Activated T-cell treated with anti-CD3 and anti-CD28 coated beads, Interleukin-2, amount 50 U/mL, for 4 hours (primary cell): ENCODE measurements around the gene RASSF3. TPM values are rescaled to one million over a fixed set of nuclear protein-coding genes. Genes with fewer than 3 reads are reported as not detected.

Experiments used
- ATAC-seq, 2 donors: fragments of 200-7000 bp; cut with Tn5 transposase; one replicate each; pipeline ENCODE4 v1.10.0; 2021
- DNase-seq: peaks from one replicate; pipeline ENCODE4 v3.0.0-alpha.2; 2020
- H3K27me3 Mint-ChIP-seq: one replicate; pipeline ENCODE4 v1.8.0; 2021; ENCODE audit warnings: low read depth, mixed read lengths
- H3K36me3 Mint-ChIP-seq: one replicate; pipeline ENCODE4 v1.8.0; 2022; ENCODE audit warnings: mixed read lengths; ENCODE audit not compliant: insufficient read depth
- H3K4me1 Mint-ChIP-seq: one replicate; pipeline ENCODE4 v1.8.0; 2021; ENCODE audit warnings: low read depth, mixed read lengths
- H3K4me3 Mint-ChIP-seq: one replicate; pipeline ENCODE4 v1.8.0; 2021; ENCODE audit warnings: mild to moderate bottlenecking, moderate library complexity, mixed read lengths
- H3K9me3 Mint-ChIP-seq: one replicate; pipeline ENCODE4 v1.8.0; 2021; ENCODE audit warnings: mixed read lengths
- total RNA-seq, 3 donors: library from RNA; stranded (reverse); gene quantifications; one replicate each; pipeline ENCODE4 v1.2.1, GENCODE V29; 2021

The RASSF3 gene
- total RNA-seq, 3 donors from 2014 or later = 44.2 to 47.6 (median 46.2) TPM

DNA sequence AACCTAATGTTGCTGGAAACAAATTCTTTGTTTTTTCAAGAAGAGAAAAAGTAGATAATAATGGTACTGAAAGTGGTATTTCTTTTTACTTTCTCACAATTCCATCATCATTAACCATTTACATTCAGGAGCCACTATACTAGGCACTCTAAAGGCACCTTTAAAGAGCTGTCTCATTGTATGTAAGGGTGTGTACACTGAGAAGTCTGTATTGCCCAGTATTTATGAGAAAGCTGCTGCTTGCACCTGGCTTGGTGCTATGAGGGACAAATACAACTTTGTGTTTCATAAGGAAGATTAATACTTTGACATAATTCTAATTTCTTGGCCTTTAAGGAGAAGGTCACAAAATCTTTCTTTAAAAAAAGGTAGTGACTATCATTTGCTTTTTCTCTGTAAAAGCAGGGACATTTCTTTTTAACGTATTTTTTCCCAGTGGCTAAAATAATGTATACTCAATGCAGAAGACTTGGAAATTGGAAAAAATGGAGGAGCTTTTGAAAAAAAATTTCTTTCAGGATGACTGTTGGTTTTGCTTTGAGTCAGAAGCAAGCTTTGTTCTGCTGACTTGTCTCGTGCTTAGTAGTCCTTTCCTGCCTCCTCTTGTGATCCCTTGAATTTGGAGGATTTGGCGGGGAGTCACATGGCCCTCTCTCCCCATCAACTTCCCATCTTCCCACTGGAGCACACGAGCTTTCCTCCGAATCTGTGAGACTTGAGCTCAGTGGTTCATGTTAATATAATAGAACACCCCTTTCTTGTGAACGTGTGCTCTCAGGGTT, 50.1 kb downstream of the RASSF3 start:
- Mint-ChIP-seq H3K36me3 (peaks cover 13% of the 10 kb centered on the region), H3K4me1 (peaks cover 88% of the 10 kb centered on the region), H3K9me3 (no peaks in the 10 kb centered on the region), H3K4me3 (peak overlapping the region; percentile 16), H3K27me3 (no peaks in the 10 kb centered on the region)
- DNase-seq (no peak), ATAC-seq (peak; percentile 46 to 48)

DNA sequence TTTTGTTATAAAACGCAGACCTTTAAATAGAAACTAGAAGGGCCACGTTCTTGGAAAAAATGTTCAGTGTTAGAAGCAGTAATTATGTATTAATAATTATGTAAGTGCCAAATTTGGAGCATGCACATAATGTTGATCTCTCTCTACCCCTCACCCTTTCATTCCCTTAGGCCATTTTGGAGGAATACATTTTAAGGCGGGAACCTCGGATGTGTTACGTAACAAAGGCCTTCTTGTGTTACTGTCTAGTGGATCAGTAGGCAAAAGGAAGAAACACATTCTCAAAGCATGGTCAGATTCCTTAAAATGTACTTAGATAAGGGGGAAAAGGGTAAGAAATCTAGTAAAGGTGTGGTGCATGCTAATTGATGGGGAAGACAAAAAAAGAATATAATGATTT, 52.7 kb downstream of the RASSF3 start:
- no peaks in the 10 kb centered on the region for H3K9me3 Mint-ChIP-seq
- no peaks in the 10 kb centered on the region for H3K27me3 Mint-ChIP-seq
- ATAC-seq (no peak), DNase-seq (no peak)
- no peak overlapping the region for H3K4me3 Mint-ChIP-seq
- peaks cover 90% of the 10 kb centered on the region for H3K4me1 Mint-ChIP-seq
- H3K36me3 Mint-ChIP-seq = peaks cover 5% of the 10 kb centered on the region

DNA sequence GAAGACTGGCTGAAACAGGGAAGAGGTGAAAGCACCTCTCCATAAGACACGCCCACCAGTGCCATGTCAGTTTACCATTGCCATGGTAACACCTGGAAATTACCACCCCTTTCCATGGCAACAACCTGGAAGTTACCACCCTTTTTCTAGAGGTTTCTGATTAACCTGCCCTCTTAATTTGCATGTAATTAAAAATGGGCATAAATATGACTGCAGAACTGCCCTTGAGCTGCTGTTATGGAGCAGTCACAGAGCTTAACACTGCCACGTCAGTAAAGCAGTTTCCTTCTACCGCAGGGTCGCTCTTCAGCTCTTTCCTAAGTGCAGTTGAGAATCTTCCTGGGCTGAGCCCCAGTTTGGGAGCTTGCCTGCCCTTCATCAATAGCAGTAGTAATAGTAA, 55.2 kb downstream of the RASSF3 start:
- Mint-ChIP-seq H3K36me3 (peaks cover 3% of the 10 kb centered on the region), H3K9me3 (no peaks in the 10 kb centered on the region), H3K4me3 (peak overlapping the region; percentile 49), H3K27me3 (no peaks in the 10 kb centered on the region), H3K4me1 (peaks cover 90% of the 10 kb centered on the region)
- no peak for DNase-seq
- peak; percentile 35 to 42 for ATAC-seq

DNA sequence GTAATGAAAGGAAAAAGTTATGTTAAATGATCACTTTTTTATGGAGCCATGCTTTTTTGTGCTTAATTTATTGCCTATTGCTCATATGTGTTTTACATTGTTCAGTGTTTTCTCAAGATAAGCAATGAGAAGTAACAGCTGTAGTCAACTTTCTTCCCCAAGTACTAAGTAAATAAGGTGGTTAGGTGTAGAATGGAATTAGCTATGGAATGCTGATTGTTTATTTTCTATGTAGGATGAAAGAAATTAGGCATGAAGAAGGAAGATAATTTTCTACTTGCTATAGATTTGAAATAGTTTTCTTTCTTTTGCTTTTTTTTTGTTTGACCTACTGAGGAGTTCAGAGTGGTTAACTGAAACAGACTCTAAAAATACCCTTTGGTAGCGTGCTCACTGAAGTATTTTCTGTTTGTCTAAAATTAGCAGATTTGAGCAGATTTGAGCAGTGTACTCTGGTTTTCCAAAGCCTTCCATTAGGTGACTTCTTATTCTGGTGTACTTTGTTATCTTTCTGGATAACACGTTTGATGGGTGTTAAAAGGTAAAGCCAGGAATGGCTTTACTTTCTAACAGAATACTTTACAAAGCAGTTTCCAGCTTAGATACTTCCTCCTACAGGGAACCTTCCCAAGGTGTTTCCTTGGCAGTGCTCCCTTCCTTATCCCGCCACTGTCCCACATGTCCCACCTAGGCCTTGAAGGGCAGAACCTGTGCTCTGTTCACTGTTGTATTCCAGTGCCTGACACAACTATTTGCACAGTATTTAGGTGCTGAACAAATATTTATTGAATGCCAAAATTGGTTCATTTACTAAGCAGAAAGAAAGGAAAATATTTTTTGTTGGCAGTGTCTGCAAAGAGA, 56.0 kb downstream of the RASSF3 start:
- Mint-ChIP-seq H3K27me3 (no peaks in the 10 kb centered on the region), H3K4me1 (peaks cover 90% of the 10 kb centered on the region), H3K9me3 (no peaks in the 10 kb centered on the region), H3K36me3 (peaks cover 3% of the 10 kb centered on the region), H3K4me3 (peak overlapping the region; percentile 49)
- ATAC-seq (no peak), DNase-seq (no peak)

DNA sequence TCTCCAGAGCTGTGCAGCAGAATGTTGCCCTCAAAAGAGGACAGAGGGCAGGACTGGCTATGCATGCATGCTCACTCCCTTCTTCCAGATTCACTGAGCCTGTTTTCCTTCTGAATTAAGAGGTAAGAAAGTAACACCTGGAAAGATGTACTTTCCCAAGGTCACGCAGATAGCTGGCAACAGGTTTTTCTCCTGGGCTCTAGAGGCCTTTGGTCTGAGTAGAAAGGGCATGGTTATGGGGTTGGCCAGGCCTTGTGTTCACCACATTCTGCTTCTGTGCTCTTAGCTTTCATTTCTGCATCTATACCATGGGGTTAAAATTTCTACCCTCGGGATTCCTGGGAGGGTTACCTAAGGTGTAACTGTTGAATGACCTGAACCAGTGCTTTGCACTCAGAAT, 57.5 kb downstream of the RASSF3 start:
- H3K27me3 Mint-ChIP-seq = no peaks in the 10 kb centered on the region
- H3K4me3 Mint-ChIP-seq = no peak overlapping the region
- no peaks in the 10 kb centered on the region for H3K9me3 Mint-ChIP-seq
- DNase-seq (no peak), ATAC-seq (no peak)
- H3K4me1 Mint-ChIP-seq = peaks cover 89% of the 10 kb centered on the region
- H3K36me3 Mint-ChIP-seq = no peaks in the 10 kb centered on the region

DNA sequence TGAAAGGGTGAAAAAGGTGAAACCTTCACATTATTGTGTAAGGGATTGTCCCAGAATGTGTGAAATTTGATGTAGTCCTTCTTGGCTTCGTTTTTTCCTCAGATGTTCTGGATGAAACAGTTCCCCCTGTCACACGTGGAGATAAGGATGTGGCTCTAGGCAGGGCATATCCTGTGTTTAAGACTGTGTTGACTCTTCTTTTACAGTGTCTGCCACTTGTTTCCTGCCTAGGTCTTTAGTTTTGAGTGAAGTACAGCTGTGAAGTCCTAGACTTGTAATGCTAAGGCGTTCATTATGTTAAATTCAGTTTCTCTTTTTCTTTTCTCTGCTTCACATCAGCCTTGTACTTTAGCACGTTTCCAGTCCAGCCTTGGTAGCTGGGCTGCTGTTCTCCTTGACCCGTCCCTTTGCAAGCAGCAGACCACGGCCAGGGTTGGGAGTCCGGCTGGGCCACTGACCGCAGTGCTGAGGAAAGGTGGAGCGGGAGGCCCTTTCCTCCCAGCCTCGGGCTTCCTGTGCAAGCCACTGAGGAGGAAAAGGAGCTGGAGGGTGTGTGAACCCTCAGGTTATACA, 59.1 kb downstream of the RASSF3 start:
- Mint-ChIP-seq H3K36me3 (no peaks in the 10 kb centered on the region), H3K27me3 (no peaks in the 10 kb centered on the region)
- DNase-seq = no peak

DNA sequence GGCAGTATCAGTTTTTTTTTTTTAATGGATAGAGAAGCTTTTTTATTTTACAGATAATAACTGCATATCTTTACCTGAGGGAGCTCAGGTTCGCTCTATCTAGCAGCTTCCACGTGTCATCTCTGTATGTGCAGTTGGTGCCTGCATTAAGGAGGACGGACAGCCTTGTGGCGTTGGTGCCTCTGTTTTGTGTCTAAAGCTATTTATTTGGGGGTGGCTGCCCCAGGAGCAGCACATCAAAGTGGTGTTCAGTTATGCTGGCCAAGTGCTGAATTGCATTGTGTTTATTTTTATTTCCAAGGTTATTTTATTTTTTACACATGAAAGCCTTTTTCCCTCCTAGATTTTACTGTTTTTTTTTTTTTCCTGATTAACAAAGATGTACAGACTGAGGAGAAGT, 59.7 kb downstream of the RASSF3 start:
- no peak for DNase-seq
- Mint-ChIP-seq H3K4me3 (peak overlapping the region; percentile 84), H3K4me1 (peaks cover 94% of the 10 kb centered on the region), H3K36me3 (no peaks in the 10 kb centered on the region), H3K27me3 (no peaks in the 10 kb centered on the region), H3K9me3 (no peaks in the 10 kb centered on the region)
- ATAC-seq = no peak

More for the DNA sequence above, 59.1 kb downstream of the RASSF3 start:
- peak; percentile 72 to 77 for ATAC-seq
- Mint-ChIP-seq H3K4me1 (peaks cover 94% of the 10 kb centered on the region), H3K9me3 (no peaks in the 10 kb centered on the region), H3K4me3 (peak overlapping the region; percentile 84)

DNA sequence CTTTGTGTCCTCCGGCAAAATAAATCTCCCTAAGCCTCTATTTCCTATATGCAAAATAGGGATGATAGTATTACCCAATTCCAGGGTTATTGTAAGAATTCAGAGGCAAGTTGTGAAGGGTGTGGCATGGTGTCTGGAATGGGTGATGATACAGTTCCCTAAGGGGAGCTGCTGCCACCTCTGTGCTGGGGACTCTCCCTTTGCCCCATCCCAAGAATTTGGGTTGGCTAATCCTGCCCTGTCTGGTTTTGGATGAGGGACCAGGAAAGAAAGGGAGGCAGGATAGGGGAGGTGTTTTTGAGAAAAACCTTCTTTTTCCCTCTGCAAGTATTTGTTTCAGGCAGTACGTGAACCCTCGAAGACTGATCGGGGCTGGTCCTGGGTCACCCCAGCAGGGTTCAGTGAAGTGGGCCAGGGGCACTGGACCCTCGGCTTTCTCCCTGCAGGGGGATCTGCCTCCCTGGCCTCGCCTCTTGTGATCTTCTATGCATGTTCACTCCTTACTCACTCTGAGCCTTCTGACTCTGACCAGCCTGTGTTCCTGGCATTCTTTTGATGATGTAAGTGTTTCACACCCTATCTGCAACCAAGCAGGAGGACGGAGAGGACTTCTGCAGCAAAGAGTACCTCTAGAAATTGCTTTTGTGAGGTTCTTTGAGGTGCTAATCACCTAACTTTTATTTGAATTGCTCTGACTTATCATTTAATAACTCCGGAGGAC, 60.8 kb downstream of the RASSF3 start:
- Mint-ChIP-seq H3K4me1 (peaks cover 92% of the 10 kb centered on the region), H3K27me3 (no peaks in the 10 kb centered on the region), H3K4me3 (peak overlapping the region; percentile 84), H3K9me3 (no peaks in the 10 kb centered on the region), H3K36me3 (no peaks in the 10 kb centered on the region)
- ATAC-seq (peak; percentile 65 to 69), DNase-seq (no peak)

DNA sequence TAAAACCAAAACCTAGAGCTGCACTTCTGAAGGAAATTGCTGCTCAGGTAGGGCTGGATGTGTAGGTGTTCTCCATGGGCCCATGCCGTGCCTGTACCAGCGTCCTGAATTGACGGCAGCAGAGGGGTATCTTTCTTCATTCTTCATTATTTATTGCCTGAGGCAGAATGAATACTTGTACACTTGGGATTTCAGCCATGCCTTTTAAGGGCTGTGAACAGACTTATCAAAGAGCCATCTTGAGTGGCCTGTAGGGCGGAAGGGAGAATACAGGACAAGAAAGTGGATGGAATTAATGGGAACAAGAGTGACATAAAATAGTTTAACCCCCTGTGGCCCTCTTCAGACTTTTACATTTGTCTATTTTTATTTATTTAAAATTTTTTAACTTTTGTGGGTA, 61.4 kb downstream of the RASSF3 start:
- no peaks in the 10 kb centered on the region for H3K27me3 Mint-ChIP-seq
- peaks cover 90% of the 10 kb centered on the region for H3K4me1 Mint-ChIP-seq
- no peak for DNase-seq
- ATAC-seq = peak in 1 of 2 donors; percentile 3
- H3K9me3 Mint-ChIP-seq = no peaks in the 10 kb centered on the region
- peak overlapping the region; percentile 84 for H3K4me3 Mint-ChIP-seq
- H3K36me3 Mint-ChIP-seq = no peaks in the 10 kb centered on the region

DNA sequence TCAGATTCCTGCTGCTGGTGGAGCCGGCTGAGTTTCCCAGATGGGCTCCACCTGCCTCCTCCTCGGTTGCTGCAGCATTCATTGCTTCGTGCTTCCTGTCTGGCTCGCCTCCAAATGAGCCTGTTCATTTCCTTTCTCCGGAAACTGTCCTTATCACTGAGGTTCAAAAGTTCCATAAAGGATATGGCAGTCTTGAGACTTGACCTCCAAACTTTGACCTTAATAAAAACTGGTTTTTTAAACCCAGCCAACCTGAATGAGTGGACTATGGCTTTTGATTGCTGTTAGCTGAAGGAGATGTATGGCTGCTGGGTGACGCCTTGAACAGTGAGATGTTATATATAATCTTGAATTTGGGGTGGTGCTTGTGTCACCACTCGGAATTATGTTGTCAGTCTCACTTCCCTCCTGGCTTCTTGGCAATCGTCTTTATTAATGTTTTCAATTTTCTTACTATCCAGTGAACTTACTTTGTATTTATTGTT, 62.7 kb downstream of the RASSF3 start:
- Mint-ChIP-seq H3K9me3 (no peaks in the 10 kb centered on the region), H3K27me3 (no peaks in the 10 kb centered on the region), H3K4me3 (peak overlapping the region; percentile 48), H3K36me3 (no peaks in the 10 kb centered on the region), H3K4me1 (peaks cover 90% of the 10 kb centered on the region)
- DNase-seq (no peak), ATAC-seq (no peak)

DNA sequence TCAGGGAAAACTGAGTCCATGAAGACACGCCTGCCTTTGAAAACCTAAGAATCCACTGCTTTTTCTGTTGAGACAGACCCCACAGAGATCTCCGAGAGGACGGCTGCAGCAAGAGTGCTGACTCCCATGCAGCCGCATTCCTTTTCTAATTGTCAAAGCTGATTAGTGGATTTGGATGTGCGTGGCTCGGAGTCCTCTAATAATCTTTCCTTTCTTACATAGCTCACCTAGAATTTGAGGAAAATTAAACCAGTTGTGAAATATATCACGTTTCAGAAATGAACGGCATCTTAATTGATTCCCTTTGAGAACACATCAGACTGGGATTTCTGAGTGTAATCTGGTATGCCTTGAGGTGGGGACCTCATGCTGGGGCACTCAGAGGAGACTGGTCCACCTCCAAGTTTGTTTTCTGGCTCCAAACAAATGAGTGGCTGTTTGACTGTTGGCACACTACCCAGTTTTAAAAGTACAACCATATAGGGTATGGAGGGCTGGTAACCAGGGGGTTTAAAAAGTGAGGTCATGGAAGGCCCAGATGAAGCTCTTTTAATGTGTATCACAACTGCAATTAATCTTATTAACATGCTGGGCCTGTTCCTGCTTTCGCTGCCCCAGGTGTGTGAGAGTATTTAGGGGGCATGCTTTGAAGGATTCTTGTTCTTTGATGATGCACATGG, 63.3 kb downstream of the RASSF3 start:
- Mint-ChIP-seq H3K4me3 (no peak overlapping the region), H3K27me3 (no peaks in the 10 kb centered on the region), H3K36me3 (no peaks in the 10 kb centered on the region), H3K4me1 (peaks cover 91% of the 10 kb centered on the region), H3K9me3 (no peaks in the 10 kb centered on the region)
- no peak for ATAC-seq
- DNase-seq = no peak

DNA sequence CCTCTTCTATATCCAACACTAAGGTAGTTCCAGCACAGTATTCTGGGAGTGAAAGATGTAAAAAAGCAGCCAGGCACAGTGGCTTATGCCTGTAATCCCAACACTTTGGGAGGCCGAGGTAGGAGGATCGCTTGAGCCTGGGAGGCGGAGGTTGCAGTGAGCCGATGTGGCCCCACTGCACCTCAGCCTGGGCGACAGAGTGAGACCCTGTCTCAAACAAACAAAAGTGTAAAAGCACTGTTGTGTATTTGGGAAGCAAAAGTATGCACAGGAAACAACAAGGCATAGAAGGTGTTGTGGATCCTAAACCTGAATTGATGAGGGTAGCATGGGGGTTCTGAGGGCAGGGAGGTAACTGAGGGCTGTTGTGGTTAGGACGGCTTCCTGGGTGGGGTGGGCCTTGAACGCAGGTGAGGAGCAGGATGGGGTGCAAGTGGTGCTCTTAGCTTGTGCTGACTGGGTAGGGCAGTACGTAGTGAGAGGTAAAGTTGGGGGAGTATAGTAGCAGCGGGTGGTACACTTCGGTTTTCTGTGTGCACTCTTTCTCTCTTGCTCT, 64.2 kb downstream of the RASSF3 start:
- DNase-seq (peak; percentile 29), ATAC-seq (peak in 1 of 2 donors; percentile 7)
- no peaks in the 10 kb centered on the region for H3K9me3 Mint-ChIP-seq
- peaks cover 91% of the 10 kb centered on the region for H3K4me1 Mint-ChIP-seq
- peak overlapping the region; percentile 77 for H3K4me3 Mint-ChIP-seq
- no peaks in the 10 kb centered on the region for H3K27me3 Mint-ChIP-seq
- H3K36me3 Mint-ChIP-seq = no peaks in the 10 kb centered on the region

DNA sequence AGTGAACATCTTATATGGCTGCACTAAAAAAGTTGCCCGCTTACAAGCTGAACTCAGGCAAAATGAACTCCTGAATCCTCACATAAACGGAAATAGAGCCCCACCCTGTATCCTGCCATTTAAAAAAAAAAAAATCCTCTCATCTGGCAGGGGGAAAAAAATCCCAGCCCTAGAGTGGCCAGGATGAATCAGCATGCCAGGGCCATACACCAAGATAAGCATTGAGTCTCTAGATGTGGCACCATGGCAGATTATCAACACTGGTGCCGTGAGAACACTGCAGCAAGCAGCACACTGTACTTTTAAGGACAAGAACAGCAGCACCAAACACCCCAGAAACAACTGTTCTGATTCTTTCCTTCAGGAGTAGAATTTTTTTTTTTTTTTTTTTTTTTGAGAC, 65.5 kb downstream of the RASSF3 start:
- Mint-ChIP-seq H3K4me3 (no peak overlapping the region), H3K4me1 (peaks cover 91% of the 10 kb centered on the region), H3K27me3 (no peaks in the 10 kb centered on the region), H3K36me3 (no peaks in the 10 kb centered on the region), H3K9me3 (no peaks in the 10 kb centered on the region)
- ATAC-seq = no peak
- DNase-seq = no peak
